Activated naive CD8-positive, alpha-beta T cell treated with anti-CD3 and anti-CD28 coated beads, Interleukin-2, amount 10 ng/mL, durations not matched to agents 7 days and 5 days (primary cell): Measurements from ENCODE around the gene ST6GALNAC6. TPM values are rescaled to one million over a fixed set of nuclear protein-coding genes. Genes with fewer than 3 reads are reported as not detected.

Source experiments
- ATAC-seq: fragments of 150-1000 bp; cut with Tn5 transposase; one replicate; pipeline ENCODE4 v1.10.0; 2021; ENCODE audit warnings: low read depth, moderate library complexity
- POLR2A ChIA-PET: fragments of 350-600 bp; sonication (Branson Sonifier 250); formaldehyde crosslinking; loops from one replicate; lab custom pipeline; 2021; ENCODE audit warnings: antibody characterized with exemption; lab: Charles Lee
- DNase-seq: peaks from one replicate; pipeline ENCODE4 v3.0.0; 2021
- H3K27ac Mint-ChIP-seq: one replicate; pipeline ENCODE4 v1.8.0; 2022; ENCODE audit warnings: mild to moderate bottlenecking, mixed read lengths
- H3K27me3 Mint-ChIP-seq: one replicate; pipeline ENCODE4 v1.8.0; 2022; ENCODE audit warnings: mild to moderate bottlenecking, moderate library complexity, mixed read lengths
- H3K36me3 Mint-ChIP-seq: one replicate; pipeline ENCODE4 v1.8.0; 2021; ENCODE audit warnings: mild to moderate bottlenecking, mixed read lengths
- H3K4me1 Mint-ChIP-seq: one replicate; pipeline ENCODE4 v1.8.0; 2021; ENCODE audit warnings: mixed read lengths
- H3K4me3 Mint-ChIP-seq: one replicate; pipeline ENCODE4 v1.8.0; 2022; ENCODE audit warnings: mild to moderate bottlenecking, moderate library complexity, mixed read lengths
- H3K9me3 Mint-ChIP-seq: one replicate; pipeline ENCODE4 v1.8.0; 2021; ENCODE audit warnings: mixed read lengths
- total RNA-seq, 2 experiments: library from RNA; stranded (reverse); gene quantifications; one replicate each; pipeline ENCODE4 v1.2.3, GENCODE V29; 2021

ST6GALNAC6 gene
- total RNA-seq, 2 experiments from 2014 or later, result 105 to 112 TPM

GRCh38 chr9:127929625-127929979 is 30.2 kb upstream of the ST6GALNAC6 start:
- Mint-ChIP-seq H3K4me1 (peaks cover 18% of the 10 kb centered on the region), H3K4me3 (no peak overlapping the region), H3K27me3 (peaks cover 15% of the 10 kb centered on the region), H3K27ac (no peak overlapping the region), H3K36me3 (peaks cover 9% of the 10 kb centered on the region), H3K9me3 (no peaks in the 10 kb centered on the region)
- DNase-seq (no peak), ATAC-seq (no peak)
- POLR2A ChIA-PET, result interaction anchor here (1.0 kb wide), 1 partner anchor 13 kb away, joined by 3 read pairs; the partner anchor contains the start of gene ST6GALNAC4

- Mint-ChIP-seq H3K4me3 (no peak overlapping the region), H3K4me1 (peaks cover 14% of the 10 kb centered on the region)
Observed at GRCh38 chr9:127928676-127929624, 29.5 kb upstream of the ST6GALNAC6 start.

GRCh38 chr9:127927988-127928675 is 28.7 kb upstream of the ST6GALNAC6 start:
- H3K4me3 Mint-ChIP-seq, result no peak overlapping the region
- POLR2A ChIA-PET, result interaction anchor here (1.2 kb wide), 1 partner anchor 43 kb away, joined by 4 read pairs; no protein-coding TSS in a partner anchor
- no peak for DNase-seq
- H3K27me3 Mint-ChIP-seq, result peaks cover 15% of the 10 kb centered on the region
- peaks cover 4% of the 10 kb centered on the region for H3K36me3 Mint-ChIP-seq
- H3K27ac Mint-ChIP-seq, result no peak overlapping the region
- H3K9me3 Mint-ChIP-seq, result no peaks in the 10 kb centered on the region
- peaks cover 14% of the 10 kb centered on the region for H3K4me1 Mint-ChIP-seq
- ATAC-seq, result no peak

More at GRCh38 chr9:127928676-127929624, 29.5 kb upstream of the ST6GALNAC6 start:
- Mint-ChIP-seq H3K9me3 (no peaks in the 10 kb centered on the region), H3K36me3 (peaks cover 5% of the 10 kb centered on the region), H3K27ac (peak overlapping the region; percentile 9), H3K27me3 (peaks cover 15% of the 10 kb centered on the region)
- ATAC-seq (no peak), DNase-seq (no peak)
- POLR2A ChIA-PET, result interaction anchor here (1.2 kb wide), 1 partner anchor 44 kb away, joined by 4 read pairs; no protein-coding TSS in a partner anchor

- Mint-ChIP-seq H3K9me3 (no peaks in the 10 kb centered on the region), H3K4me3 (peak overlapping the region; percentile 79), H3K27ac (no peak overlapping the region), H3K27me3 (peaks cover 15% of the 10 kb centered on the region), H3K4me1 (peaks cover 14% of the 10 kb centered on the region), H3K36me3 (peaks cover 1% of the 10 kb centered on the region)
- DNase-seq (peak; percentile 70), ATAC-seq (peak; percentile 15)
- POLR2A ChIA-PET, result no interaction called here
Observed at GRCh38 chr9:127927201-127927987, 28.0 kb upstream of the ST6GALNAC6 start.

GRCh38 chr9:127926906-127927200 is 27.4 kb upstream of the ST6GALNAC6 start:
- DNase-seq (no peak), ATAC-seq (no peak)
- H3K9me3 Mint-ChIP-seq, result no peaks in the 10 kb centered on the region
- no peak overlapping the region for H3K27ac Mint-ChIP-seq
- peaks cover 15% of the 10 kb centered on the region for H3K27me3 Mint-ChIP-seq
- H3K36me3 Mint-ChIP-seq, result peaks cover 1% of the 10 kb centered on the region
- POLR2A ChIA-PET, result interaction anchor here (0.6 kb wide), 1 partner anchor 20 kb away, joined by 3 read pairs; no protein-coding TSS in a partner anchor
- H3K4me3 Mint-ChIP-seq, result peak overlapping the region; percentile 79
- peaks cover 17% of the 10 kb centered on the region for H3K4me1 Mint-ChIP-seq

GRCh38 chr9:127925959-127926905 is 26.8 kb upstream of the ST6GALNAC6 start:
- Mint-ChIP-seq H3K27me3 (peaks cover 15% of the 10 kb centered on the region), H3K36me3 (peaks cover 1% of the 10 kb centered on the region), H3K9me3 (no peaks in the 10 kb centered on the region), H3K27ac (no peak overlapping the region), H3K4me1 (peaks cover 13% of the 10 kb centered on the region), H3K4me3 (peak overlapping the region; percentile 79)
- no peak for DNase-seq
- ATAC-seq, result no peak
- POLR2A ChIA-PET, result interaction anchor here (0.6 kb wide), 1 partner anchor 19 kb away, joined by 3 read pairs; no protein-coding TSS in a partner anchor

- Mint-ChIP-seq H3K27ac (no peak overlapping the region), H3K4me1 (peaks cover 9% of the 10 kb centered on the region), H3K4me3 (no peak overlapping the region), H3K27me3 (peaks cover 15% of the 10 kb centered on the region), H3K36me3 (peaks cover 1% of the 10 kb centered on the region), H3K9me3 (no peaks in the 10 kb centered on the region)
- POLR2A ChIA-PET, result interaction anchor here (0.6 kb wide), 2 partner anchors 24 to 409 kb away, joined by 3 to 4 read pairs; no protein-coding TSS in a partner anchor
- DNase-seq, result no peak
- ATAC-seq, result no peak
Observed at GRCh38 chr9:127924736-127925444, 25.5 kb upstream of the ST6GALNAC6 start.

- POLR2A ChIA-PET, result no interaction called here
- no peak for ATAC-seq
- Mint-ChIP-seq H3K27me3 (peaks cover 14% of the 10 kb centered on the region), H3K9me3 (no peaks in the 10 kb centered on the region), H3K36me3 (peaks cover 1% of the 10 kb centered on the region), H3K27ac (no peak overlapping the region), H3K4me3 (no peak overlapping the region), H3K4me1 (peaks cover 16% of the 10 kb centered on the region)
- DNase-seq, result no peak
Observed at GRCh38 chr9:127923771-127924170, 24.4 kb upstream of the ST6GALNAC6 start.

- Mint-ChIP-seq H3K4me1 (peaks cover 21% of the 10 kb centered on the region), H3K36me3 (peaks cover 1% of the 10 kb centered on the region), H3K27me3 (peaks cover 13% of the 10 kb centered on the region), H3K9me3 (no peaks in the 10 kb centered on the region), H3K4me3 (no peak overlapping the region), H3K27ac (no peak overlapping the region)
- DNase-seq (no peak), ATAC-seq (no peak)
- POLR2A ChIA-PET, result interaction anchor here (0.5 to 2.6 kb wide), 3 partner anchors 115 to 217 kb away, joined by 3 to 12 read pairs (median 3); partner anchors contain the start of gene TOR2A
Observed at GRCh38 chr9:127923046-127923445, 23.6 kb upstream of the ST6GALNAC6 start.

- Mint-ChIP-seq H3K9me3 (no peaks in the 10 kb centered on the region), H3K27me3 (peaks cover 13% of the 10 kb centered on the region), H3K27ac (no peak overlapping the region), H3K4me1 (peaks cover 30% of the 10 kb centered on the region), H3K36me3 (peaks cover 1% of the 10 kb centered on the region), H3K4me3 (peak overlapping the region; percentile 66)
- ATAC-seq (peak; percentile 34), DNase-seq (peak; percentile 84)
- POLR2A ChIA-PET, result interaction anchor here (0.5 to 2.6 kb wide), 10 partner anchors 8 to 331 kb away, joined by 3 to 12 read pairs (median 3); partner anchors contain the start of genes CDK9 and TOR2A
Observed at GRCh38 chr9:127921557-127922120, 22.2 kb upstream of the ST6GALNAC6 start.

- H3K4me3 Mint-ChIP-seq, result no peak overlapping the region
- DNase-seq, result no peak
- H3K27ac Mint-ChIP-seq, result no peak overlapping the region
- peaks cover 1% of the 10 kb centered on the region for H3K36me3 Mint-ChIP-seq
- no peak for ATAC-seq
- H3K27me3 Mint-ChIP-seq, result peaks cover 9% of the 10 kb centered on the region
- no peaks in the 10 kb centered on the region for H3K9me3 Mint-ChIP-seq
- POLR2A ChIA-PET, result interaction anchor here (0.5 to 2.6 kb wide), 7 partner anchors 11 to 330 kb away, joined by 3 to 12 read pairs (median 4); partner anchors contain the start of genes CDK9 and TOR2A
- H3K4me1 Mint-ChIP-seq, result peaks cover 32% of the 10 kb centered on the region
Observed at GRCh38 chr9:127920794-127921193, 21.4 kb upstream of the ST6GALNAC6 start.
